Tibial nerve (tissue), 4 donors: ENCODE results near the gene ITGAL. TPM values are rescaled to one million over a fixed set of nuclear protein-coding genes. Genes with fewer than 3 reads are reported as not detected.

ENCODE experiments used
- DNase-seq, 2 donors: peaks; one replicate each; pipeline ENCODE4 v3.0.0-alpha.2; 2019; ENCODE audit warnings: low spot score in 2 of 2
- H3K27ac ChIP-seq, 4 donors: fragments of 200-600 bp; sonication (generic) in 3 of 4; one replicate each; pipeline ENCODE4 v1.5.1; 2017 to 2019; ENCODE audit warnings: mild to moderate bottlenecking in 1 of 4
- H3K27me3 ChIP-seq, 2 donors: fragments of 200-600 bp; sonication (generic) in 1 of 2; one replicate each; pipeline versions ENCODE4 v1.5.1 to v1.6.0; 2017 to 2019
- H3K36me3 ChIP-seq, 3 donors: fragments of 200-600 bp; sonication (generic); one replicate each; pipeline ENCODE4 v1.5.1; 2018 to 2019
- H3K4me1 ChIP-seq, 4 donors: fragments of 200-600 bp; sonication (generic) in 3 of 4; one replicate each; pipeline ENCODE4 v1.5.1; 2017 to 2019
- H3K4me3 ChIP-seq, 4 donors: fragments of 200-600 bp; sonication (generic) in 3 of 4; one replicate each; pipeline ENCODE4 v1.5.1; 2017 to 2019; ENCODE audit warnings: mild to moderate bottlenecking in 1 of 4, moderate library complexity in 1 of 4
- H3K9me3 ChIP-seq, 4 donors: fragments of 200-600 bp; sonication (generic) in 3 of 4; one replicate each; pipeline ENCODE4 v1.5.1; 2017 to 2019
- EP300 ChIP-seq, 2 donors: sonication (generic); formaldehyde crosslinking; IDR thresholded peaks; one replicate each; pipeline ENCODE4 v1.6.1; 2017; ENCODE audit warnings: antibody characterized with exemption in 2 of 2, mild to moderate bottlenecking in 1 of 2
- POLR2A ChIP-seq, 2 donors: fragments of 450-650 bp; IDR thresholded peaks; one replicate each; pipeline ENCODE4 v1.6.1; 2017; ENCODE audit warnings: antibody characterized with exemption in 2 of 2, mild to moderate bottlenecking in 2 of 2, moderate library complexity in 2 of 2
- WGBS, 2 donors: methylation state at CpG; one replicate each; pipeline ENCODE4 v1.1.5; 2018; 5-methylcytosine and 5-hydroxymethylcytosine counted together
- total RNA-seq, 4 donors: library from RNA; depleted of rRNA; stranded (reverse); fragments of >200 nt; gene quantifications; one replicate each; pipeline ENCODE4 v1.1.0, GENCODE V29; 2016
- TF ChIP-seq, protein P1 (sequence below), 5 experiments: fragments of 200-600 bp in 3 of 5; fragments of 450-650 bp in 2 of 5; sonication (generic) in 3 of 5; IDR thresholded peaks; one replicate each; pipeline ENCODE4 v1.5.1; 2016 to 2019; ENCODE audit warnings: antibody characterized with exemption in 5 of 5, mild to moderate bottlenecking in 3 of 5, moderate library complexity in 2 of 5

ITGAL gene
- total RNA-seq, 4 donors from 2014 or later = 2.4 to 8.8 (median 2.9) TPM

DNA sequence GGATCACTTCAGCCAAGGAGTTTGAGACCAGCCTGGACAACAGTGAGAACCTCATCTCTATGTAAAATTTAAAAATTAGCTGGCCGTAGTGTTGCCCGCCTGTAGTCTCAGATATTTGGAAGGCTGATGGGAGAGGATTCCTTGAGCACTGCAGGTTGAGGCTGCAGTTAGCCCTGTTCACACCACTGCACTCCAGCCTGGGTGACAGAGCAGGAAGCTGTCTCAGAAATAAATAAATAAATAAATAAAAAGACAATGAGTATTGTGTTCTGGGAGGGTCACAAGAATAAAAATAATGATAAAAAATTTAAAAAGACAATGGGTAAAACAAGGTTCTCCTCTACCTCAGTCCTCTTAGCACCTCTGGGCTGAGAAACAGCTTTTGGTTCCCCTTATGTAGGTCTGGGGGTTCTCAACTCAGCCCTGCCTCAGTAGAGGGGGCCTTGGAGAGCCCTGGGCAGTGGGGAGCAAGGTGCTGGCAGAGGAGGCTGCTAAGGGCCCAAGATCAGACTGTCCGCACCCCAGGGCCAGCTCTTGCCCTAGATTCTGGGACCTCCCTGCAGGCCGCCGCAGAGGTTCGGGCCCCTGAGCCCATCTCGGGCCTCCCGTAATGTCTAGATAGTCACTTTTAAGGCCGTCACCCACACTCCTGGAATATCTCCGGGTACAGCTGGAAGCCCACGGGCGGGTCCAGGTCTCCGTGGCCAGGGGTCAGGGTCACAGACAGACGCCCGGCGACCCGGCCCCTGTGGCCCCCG lies 82.2 kb downstream of the ITGAL start:
- H3K27ac ChIP-seq = no peak overlapping the region
- no peaks in the 10 kb centered on the region for H3K9me3 ChIP-seq
- DNase-seq = no peak
- 89 to 94% methylated on average over 16 to 18 of the region's 18 CpGs for WGBS, 2 donors
- no peak overlapping the region for H3K4me3 ChIP-seq
- peaks cover 0 to 37% (median 6%) of the 10 kb centered on the region in 3 donors for H3K36me3 ChIP-seq
- TF ChIP-seq POLR2A (IDR thresholded peaks at IDR 0.05) (no peak), EP300 (IDR thresholded peaks at IDR 0.05) (no peak)
- TF ChIP-seq, protein P1, sequence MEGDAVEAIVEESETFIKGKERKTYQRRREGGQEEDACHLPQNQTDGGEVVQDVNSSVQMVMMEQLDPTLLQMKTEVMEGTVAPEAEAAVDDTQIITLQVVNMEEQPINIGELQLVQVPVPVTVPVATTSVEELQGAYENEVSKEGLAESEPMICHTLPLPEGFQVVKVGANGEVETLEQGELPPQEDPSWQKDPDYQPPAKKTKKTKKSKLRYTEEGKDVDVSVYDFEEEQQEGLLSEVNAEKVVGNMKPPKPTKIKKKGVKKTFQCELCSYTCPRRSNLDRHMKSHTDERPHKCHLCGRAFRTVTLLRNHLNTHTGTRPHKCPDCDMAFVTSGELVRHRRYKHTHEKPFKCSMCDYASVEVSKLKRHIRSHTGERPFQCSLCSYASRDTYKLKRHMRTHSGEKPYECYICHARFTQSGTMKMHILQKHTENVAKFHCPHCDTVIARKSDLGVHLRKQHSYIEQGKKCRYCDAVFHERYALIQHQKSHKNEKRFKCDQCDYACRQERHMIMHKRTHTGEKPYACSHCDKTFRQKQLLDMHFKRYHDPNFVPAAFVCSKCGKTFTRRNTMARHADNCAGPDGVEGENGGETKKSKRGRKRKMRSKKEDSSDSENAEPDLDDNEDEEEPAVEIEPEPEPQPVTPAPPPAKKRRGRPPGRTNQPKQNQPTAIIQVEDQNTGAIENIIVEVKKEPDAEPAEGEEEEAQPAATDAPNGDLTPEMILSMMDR (IDR thresholded peaks at IDR 0.05) = no peak
- H3K27me3 ChIP-seq = no peaks in the 10 kb centered on the region
- peaks cover 0 to 46% (median 9%) of the 10 kb centered on the region in 4 donors for H3K4me1 ChIP-seq

GRCh38 chr16:30555315-30556124 lies 83.0 kb downstream of the ITGAL start:
- no peak for DNase-seq
- Histone ChIP-seq H3K36me3 (peaks cover 0 to 37% (median 6%) of the 10 kb centered on the region in 3 donors), H3K4me3 (no peak overlapping the region), H3K27ac (no peak overlapping the region), H3K4me1 (peaks cover 0 to 46% (median 9%) of the 10 kb centered on the region in 4 donors), H3K9me3 (no peaks in the 10 kb centered on the region), H3K27me3 (no peaks in the 10 kb centered on the region)
- TF ChIP-seq EP300 (IDR thresholded peaks at IDR 0.05) (no peak), POLR2A (IDR thresholded peaks at IDR 0.05) (no peak)
- TF ChIP-seq, protein P1 (IDR thresholded peaks at IDR 0.05) = no peak
- 91 to 92% methylated on average over 28 to 61 of the region's 69 CpGs for WGBS, 2 donors

DNA sequence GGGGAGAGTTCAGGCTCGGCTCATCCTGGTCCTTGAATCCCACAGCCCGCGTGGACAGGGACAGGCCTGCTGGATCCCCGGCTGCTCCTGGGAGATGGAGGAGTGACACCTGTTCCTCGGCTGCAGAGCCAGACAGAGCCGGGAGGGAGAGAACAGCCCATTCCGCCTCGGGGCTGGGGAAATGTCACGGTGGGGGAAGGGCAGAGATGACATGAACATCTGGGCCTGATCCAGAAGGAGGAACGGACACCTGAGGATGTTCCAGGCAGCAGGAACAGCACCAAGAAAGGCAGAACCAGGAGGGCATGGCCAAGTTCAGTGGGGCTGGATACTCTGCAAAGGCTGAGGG lies 83.6 kb downstream of the ITGAL start:
- H3K27ac ChIP-seq = no peak overlapping the region
- no peaks in the 10 kb centered on the region for H3K27me3 ChIP-seq
- no peaks in the 10 kb centered on the region for H3K9me3 ChIP-seq
- 75% methylated on average over 10 of the region's 10 CpGs for WGBS, 2 donors
- H3K4me3 ChIP-seq = no peak overlapping the region
- peaks cover 0 to 37% (median 6%) of the 10 kb centered on the region in 3 donors for H3K36me3 ChIP-seq
- no peak for DNase-seq
- peaks cover 0 to 47% (median 9%) of the 10 kb centered on the region in 4 donors for H3K4me1 ChIP-seq
- TF ChIP-seq POLR2A (IDR thresholded peaks at IDR 0.05) = no peak
- TF ChIP-seq, protein P1 (IDR thresholded peaks at IDR 0.05) = no peak
- no peak for TF ChIP-seq EP300 (IDR thresholded peaks at IDR 0.05)

- peak overlapping the region; percentile 75 to 98 (median 95) for H3K27ac ChIP-seq
- H3K4me3 ChIP-seq = peak overlapping the region; percentile 70 to 90 (median 82)
- no peaks in the 10 kb centered on the region for H3K9me3 ChIP-seq
- WGBS, 2 donors = 0% methylated on average over 4 to 9 of the region's 17 CpGs
- peaks cover 0 to 40% (median 9%) of the 10 kb centered on the region in 4 donors for H3K4me1 ChIP-seq
- DNase-seq = no peak
- TF ChIP-seq EP300 (IDR thresholded peaks at IDR 0.05) = no peak
- TF ChIP-seq, protein P1 (IDR thresholded peaks at IDR 0.05) = peak in 2 of 5 experiments; percentile 2 to 6
- no peaks in the 10 kb centered on the region for H3K27me3 ChIP-seq
- peaks cover 0 to 34% (median 6%) of the 10 kb centered on the region in 3 donors for H3K36me3 ChIP-seq
Observed at GRCh38 chr16:30557707-30557956, 85.1 kb downstream of the ITGAL start.
